Colonic mucosa (tissue), 4 donors: ENCODE results near the gene CRIP3. TPM values are rescaled to one million over a fixed set of nuclear protein-coding genes. Genes with fewer than 3 reads are reported as not detected.

ENCODE experiments used
- DNase-seq: peaks from one replicate; pipeline ENCODE4 v3.0.0-alpha.2; 2020
- H3K27ac ChIP-seq: fragments of 200-600 bp; one replicate; pipeline ENCODE4 v1.8.0; 2021
- H3K27me3 ChIP-seq: fragments of 200-600 bp; one replicate; pipeline ENCODE4 v1.8.0; 2021
- H3K36me3 ChIP-seq: fragments of 200-600 bp; one replicate; pipeline ENCODE4 v1.8.0; 2021
- H3K4me1 ChIP-seq: fragments of 200-600 bp; one replicate; pipeline ENCODE4 v1.8.0; 2021; ENCODE audit warnings: mild to moderate bottlenecking
- H3K4me3 ChIP-seq: fragments of 200-600 bp; one replicate; pipeline ENCODE4 v1.8.0; 2021
- H3K9ac ChIP-seq, 2 donors: one replicate each; pipeline ENCODE4 v1.7.0; 2013; ENCODE audit warnings: control low read depth in 2 of 2, low read depth in 2 of 2, low read length in 2 of 2
- H3K9me3 ChIP-seq: fragments of 200-600 bp; one replicate; pipeline ENCODE4 v1.8.0; 2021
- CTCF ChIP-seq: fragments of 200-600 bp; IDR thresholded peaks from one replicate; pipeline ENCODE4 v1.8.0; 2022; ENCODE audit warnings: antibody characterized with exemption, mild to moderate bottlenecking
- intact Hi-C: fragments of 100-400 bp; cut with DNase I; formaldehyde crosslinking; loops from one replicate; pipeline ENCODE4 v1.14.1; 2022
- total RNA-seq, 2 donors: library from RNA; stranded (reverse); fragmentation: NEBNext Ultra II Directional in 1 of 2; extraction: Animal tissue kit (Norgen Biotek cat#: 25700) in 1 of 2; gene quantifications; one replicate each; pipeline ENCODE4 v1.2.1, GENCODE V29; 2021
- donor health status: healthy.
- donor health status: DM: no; HTN: no; CAD: no.
- donor health status: DM: no; HTN: no; CAD: no.

CRIP3 gene
- total RNA-seq, 2 donors from 2014 or later: 0.69 to 1.8 TPM

- H3K27me3 ChIP-seq: no peaks in the 10 kb centered on the region
- H3K4me3 ChIP-seq: no peak overlapping the region
- intact Hi-C loops: no loop called here
- H3K4me1 ChIP-seq: no peaks in the 10 kb centered on the region
- no peaks in the 10 kb centered on the region for H3K9me3 ChIP-seq
- DNase-seq: no peak
- no peak overlapping the region for H3K27ac ChIP-seq
- H3K9ac ChIP-seq: no peak overlapping the region
- TF ChIP-seq CTCF: no peak
- no peaks in the 10 kb centered on the region for H3K36me3 ChIP-seq
Measured at GRCh38 chr6:43283514-43283901, 25.1 kb downstream of the CRIP3 start.

GRCh38 chr6:43282636-43283513 lies 25.8 kb downstream of the CRIP3 start:
- Histone ChIP-seq H3K9ac (no peak overlapping the region), H3K27me3 (no peaks in the 10 kb centered on the region), H3K4me1 (peaks cover 2% of the 10 kb centered on the region), H3K4me3 (no peak overlapping the region), H3K36me3 (no peaks in the 10 kb centered on the region), H3K27ac (no peak overlapping the region), H3K9me3 (no peaks in the 10 kb centered on the region)
- TF ChIP-seq CTCF: no peak
- intact Hi-C loops: no loop called here
- DNase-seq: no peak

- Histone ChIP-seq H3K27ac (no peak overlapping the region), H3K36me3 (no peaks in the 10 kb centered on the region), H3K27me3 (no peaks in the 10 kb centered on the region), H3K9ac (no peak overlapping the region), H3K4me1 (peaks cover 4% of the 10 kb centered on the region), H3K4me3 (no peak overlapping the region), H3K9me3 (no peaks in the 10 kb centered on the region)
- intact Hi-C loops: no loop called here
- DNase-seq: no peak
- no peak for TF ChIP-seq CTCF
Measured at GRCh38 chr6:43282060-43282459, 26.6 kb downstream of the CRIP3 start.

GRCh38 chr6:43280234-43280633 lies 28.4 kb downstream of the CRIP3 start:
- intact Hi-C loops: no loop called here
- Histone ChIP-seq H3K9me3 (no peaks in the 10 kb centered on the region), H3K27ac (no peak overlapping the region), H3K27me3 (no peaks in the 10 kb centered on the region), H3K4me1 (peaks cover 18% of the 10 kb centered on the region), H3K36me3 (no peaks in the 10 kb centered on the region), H3K4me3 (no peak overlapping the region), H3K9ac (no peak overlapping the region)
- DNase-seq: no peak
- TF ChIP-seq CTCF: no peak

- Histone ChIP-seq H3K9ac (peak overlapping the region in 1 of 2 donors; percentile 75), H3K4me3 (no peak overlapping the region), H3K27me3 (no peaks in the 10 kb centered on the region), H3K4me1 (peaks cover 18% of the 10 kb centered on the region), H3K27ac (peak overlapping the region; percentile 88), H3K36me3 (no peaks in the 10 kb centered on the region), H3K9me3 (no peaks in the 10 kb centered on the region)
- intact Hi-C loops: no loop called here
- peak; percentile 78 for DNase-seq
- TF ChIP-seq CTCF: no peak
Measured at GRCh38 chr6:43278524-43279078, 30.0 kb downstream of the CRIP3 start.
